GM21423 (cell line): ENCODE data around the gene NCCRP1.

Source experiments
- ATAC-seq: cut with Tn5 transposase; IDR thresholded peaks from one replicate; pipeline ENCODE4 v1.9.1; 2021; ENCODE audit warnings: mild to moderate bottlenecking, moderate library complexity; ENCODE audit not compliant: unreplicated experiment

NCCRP1 gene, protein sequence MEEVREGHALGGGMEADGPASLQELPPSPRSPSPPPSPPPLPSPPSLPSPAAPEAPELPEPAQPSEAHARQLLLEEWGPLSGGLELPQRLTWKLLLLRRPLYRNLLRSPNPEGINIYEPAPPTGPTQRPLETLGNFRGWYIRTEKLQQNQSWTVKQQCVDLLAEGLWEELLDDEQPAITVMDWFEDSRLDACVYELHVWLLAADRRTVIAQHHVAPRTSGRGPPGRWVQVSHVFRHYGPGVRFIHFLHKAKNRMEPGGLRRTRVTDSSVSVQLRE

DNA sequence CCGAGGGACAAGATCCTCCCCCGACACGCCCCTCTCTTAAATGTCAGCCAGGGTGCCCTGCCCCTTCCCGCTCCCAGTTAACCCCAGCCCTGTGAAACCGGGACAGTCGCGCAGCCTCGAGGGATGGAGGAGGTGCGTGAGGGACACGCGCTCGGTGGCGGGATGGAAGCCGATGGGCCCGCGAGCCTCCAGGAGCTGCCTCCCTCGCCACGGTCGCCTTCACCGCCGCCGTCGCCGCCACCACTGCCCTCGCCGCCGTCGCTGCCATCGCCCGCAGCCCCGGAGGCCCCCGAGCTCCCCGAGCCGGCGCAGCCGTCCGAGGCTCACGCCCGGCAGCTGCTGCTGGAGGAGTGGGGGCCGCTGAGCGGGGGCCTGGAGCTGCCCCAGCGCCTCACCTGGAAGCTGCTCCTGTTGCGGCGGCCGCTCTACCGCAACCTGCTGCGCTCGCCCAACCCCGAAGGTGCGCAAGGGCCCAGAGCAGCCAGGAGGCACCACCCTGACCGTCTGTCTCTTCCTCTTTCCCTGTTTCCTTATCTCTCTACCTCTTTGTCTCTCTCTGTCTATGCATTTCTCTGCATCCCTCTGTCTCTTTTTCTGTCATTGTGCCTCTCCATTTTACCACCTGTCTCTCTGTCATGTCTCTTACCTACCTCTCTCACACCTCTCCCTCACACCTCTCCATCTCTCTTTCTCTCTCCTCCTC lies at the start of gene NCCRP1:
Gene NCCRP1 (plus strand): TSS at position 105 of the 703 bp plus-strand sequence. CDS start 19 bp downstream, at position 124.
- ATAC-seq = no peak

- ATAC-seq = no peak
These were observed 49.3 kb upstream of the NCCRP1 start for GRCh38 chr19:39147480-39147879.

- ATAC-seq = no peak
These were observed 47.7 kb upstream of the NCCRP1 start for GRCh38 chr19:39148939-39149529.

GRCh38 chr19:39150235-39150634 lies 46.5 kb upstream of the NCCRP1 start:
- ATAC-seq = no peak

GRCh38 chr19:39150807-39151600 lies 45.8 kb upstream of the NCCRP1 start:
- ATAC-seq = no peak

DNA sequence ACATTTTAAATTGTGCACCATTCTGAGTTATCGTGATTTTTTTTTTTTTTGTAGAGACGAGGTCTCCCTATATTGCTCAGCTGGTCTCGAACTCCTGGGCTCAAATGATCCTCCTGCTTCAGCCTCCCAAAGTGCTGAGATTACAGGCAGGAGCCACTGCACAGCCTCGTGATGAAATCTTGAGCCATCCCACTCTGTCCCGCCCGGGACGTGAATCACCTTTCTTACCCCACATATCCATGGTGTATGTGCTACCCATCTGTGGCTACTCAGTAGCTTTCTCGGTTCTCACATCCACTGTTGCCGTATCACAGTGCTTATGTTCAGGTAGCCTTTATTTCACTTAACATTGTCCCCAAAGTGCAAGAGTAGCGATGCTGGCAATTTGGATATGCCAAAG lies 44.7 kb upstream of the NCCRP1 start:
- no peak for ATAC-seq

DNA sequence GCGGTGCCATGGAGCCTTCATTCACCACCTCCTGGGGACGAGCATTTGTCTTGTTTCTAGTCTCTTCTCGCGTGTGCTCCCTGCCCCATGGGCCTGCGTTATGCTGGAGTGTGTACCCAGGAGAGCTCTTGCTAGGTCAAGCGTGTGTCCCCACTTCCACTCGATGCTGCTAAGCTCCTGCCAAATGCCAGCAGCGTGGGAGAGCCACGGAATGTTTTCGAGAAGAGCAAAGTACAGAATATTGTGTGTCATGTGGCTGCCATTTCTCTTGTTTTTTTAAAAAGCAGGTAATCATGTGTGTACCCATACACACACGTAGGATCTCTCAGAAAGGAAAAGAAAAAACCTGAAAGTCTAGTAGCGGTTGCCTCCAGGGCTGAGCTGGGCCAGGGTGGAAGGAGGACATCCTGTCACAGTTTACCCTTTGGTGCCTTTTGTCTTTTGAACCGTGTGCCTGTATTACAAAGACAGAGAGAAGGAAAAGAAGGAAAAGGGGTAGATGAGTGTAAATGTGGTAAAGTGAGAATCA lies 42.6 kb upstream of the NCCRP1 start:
- ATAC-seq = no peak

GRCh38 chr19:39154629-39155100 lies 42.1 kb upstream of the NCCRP1 start:
- no peak for ATAC-seq

GRCh38 chr19:39155114-39155700 lies 41.6 kb upstream of the NCCRP1 start:
- no peak for ATAC-seq

DNA sequence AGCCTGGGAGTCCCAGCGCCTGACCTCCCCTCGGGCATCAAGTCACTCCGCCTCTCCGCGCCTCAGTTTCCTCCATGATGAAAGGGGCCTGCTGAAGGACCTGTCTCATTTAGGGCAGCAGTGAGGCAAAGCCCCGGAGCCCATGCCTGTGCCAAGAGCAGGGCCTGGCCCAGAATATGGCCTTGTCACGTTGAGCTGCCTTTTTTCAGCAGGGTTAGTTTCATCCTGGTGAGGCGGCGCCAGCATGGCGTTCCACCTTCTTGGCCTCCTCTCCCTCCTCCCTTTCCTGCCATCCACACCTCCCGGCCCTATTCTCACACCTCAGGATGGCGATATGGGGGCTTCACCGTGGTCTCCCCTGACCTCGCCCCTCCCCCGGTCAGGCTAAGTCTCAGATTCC lies 41.0 kb upstream of the NCCRP1 start:
- ATAC-seq = no peak

GRCh38 chr19:39156326-39157230 lies 40.2 kb upstream of the NCCRP1 start:
- ATAC-seq = no peak

- no peak for ATAC-seq
These were observed 39.3 kb upstream of the NCCRP1 start for GRCh38 chr19:39157275-39157996.

- ATAC-seq = no peak
These were observed 38.8 kb upstream of the NCCRP1 start for GRCh38 chr19:39157997-39158389.

GRCh38 chr19:39158646-39159260 lies 38.0 kb upstream of the NCCRP1 start:
- no peak for ATAC-seq

GRCh38 chr19:39160523-39160861 lies 36.3 kb upstream of the NCCRP1 start:
- ATAC-seq = no peak

DNA sequence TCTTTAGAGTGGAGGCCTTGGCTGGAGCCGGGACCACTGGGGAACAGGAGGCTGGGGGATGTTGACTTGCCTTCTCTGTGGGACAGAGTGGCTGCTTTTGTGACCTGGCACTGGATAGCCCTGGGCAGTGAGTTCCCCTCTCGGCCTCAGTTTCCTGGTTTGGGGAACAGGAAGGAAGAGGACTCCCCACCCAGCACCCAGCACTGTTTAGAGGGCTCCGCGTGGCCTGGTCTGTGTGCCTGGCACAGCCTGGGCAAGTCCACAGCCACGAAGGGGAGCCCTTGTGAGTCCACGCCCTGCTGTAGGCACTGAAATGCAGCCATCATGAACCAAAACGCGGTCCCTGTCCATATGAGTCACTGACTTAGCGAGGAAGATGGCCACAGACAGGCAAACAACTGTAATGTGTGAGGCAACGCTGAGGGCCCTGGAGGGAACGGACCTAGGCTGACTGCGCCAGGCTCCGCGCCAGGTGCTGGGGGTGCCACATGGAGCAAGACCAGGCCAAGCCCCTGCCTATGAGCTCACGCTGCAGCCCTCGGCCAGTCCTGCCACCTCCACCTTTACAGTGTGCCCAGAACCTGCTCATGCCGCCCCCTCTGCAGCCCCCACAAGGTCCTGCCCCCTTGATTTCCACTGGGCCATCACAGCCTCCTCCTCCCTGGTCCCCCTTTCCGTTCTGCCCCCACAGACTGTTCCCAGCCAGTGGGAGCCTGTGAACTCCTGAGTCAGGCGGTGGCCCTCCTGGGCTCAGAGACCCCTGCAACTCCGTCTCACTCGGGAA lies 35.7 kb upstream of the NCCRP1 start:
- ATAC-seq = no peak

DNA sequence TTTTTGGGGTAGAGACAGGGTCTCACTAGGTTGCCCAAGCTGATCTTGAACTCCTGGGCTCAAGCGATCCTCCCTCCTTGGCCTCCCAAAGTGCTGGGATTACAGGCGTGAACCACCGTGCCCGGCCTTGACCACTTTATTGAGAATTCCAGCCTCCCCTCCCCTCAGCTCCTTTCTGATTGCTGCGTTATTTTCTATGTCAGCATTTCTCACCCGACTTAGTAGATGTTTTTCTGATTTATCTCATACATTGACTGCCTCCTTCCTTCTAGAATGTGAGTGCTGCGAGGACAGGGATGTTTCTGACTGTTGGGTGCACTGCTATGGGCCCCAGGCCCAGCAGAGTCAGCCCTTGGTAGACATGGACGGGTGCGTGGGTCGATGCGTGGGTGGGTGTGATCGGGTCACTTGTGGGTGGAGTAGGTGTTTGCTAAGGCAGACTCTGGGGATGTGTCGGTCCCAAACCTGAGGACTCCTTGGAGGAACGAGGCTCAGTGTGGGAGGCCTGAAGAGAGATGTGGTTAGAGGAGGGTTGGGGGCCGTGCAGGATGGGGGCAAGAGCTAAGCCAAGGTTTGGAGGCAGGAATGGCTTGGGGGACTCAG lies 34.2 kb upstream of the NCCRP1 start:
- ATAC-seq = no peak
